ENCODE measurements around the gene TMPRSS5.

The TMPRSS5 gene

DNA sequence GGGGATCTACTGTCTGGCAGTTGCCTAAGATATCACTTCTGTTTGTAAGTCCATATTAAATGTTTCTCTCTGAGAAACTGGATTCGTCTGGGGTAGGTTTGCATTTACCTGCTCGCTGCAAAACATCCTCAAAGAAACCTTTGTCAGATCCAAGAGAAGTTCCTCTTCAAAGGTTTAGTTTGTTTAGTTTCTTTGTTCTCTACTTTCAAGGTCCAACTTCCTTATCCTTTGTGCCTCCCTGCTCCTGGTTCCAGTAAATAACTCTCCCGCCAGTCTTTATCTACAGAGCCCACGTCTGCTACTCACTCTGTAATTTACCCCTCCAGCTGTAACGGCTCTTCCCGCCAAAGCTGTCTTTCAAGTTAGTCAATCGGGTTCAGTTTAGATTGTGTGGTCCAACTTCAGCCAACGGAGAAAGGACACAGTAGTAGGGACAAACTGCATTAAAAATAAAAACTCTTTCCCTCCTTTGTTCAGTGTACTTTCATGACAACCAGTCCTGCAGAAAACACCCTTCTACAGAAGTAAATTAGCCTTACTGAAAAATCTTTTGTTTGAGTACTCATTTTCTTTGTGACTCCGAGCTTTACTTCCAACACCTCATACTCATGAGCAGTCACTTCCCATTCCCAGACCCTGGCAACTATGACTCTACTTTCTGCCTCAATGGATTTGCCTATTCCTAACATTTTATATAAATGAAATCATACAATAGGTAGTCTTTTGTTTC, 41.0 kb downstream of the TMPRSS5 start:
- peaks cover 6% of the 10 kb centered on the region for H3K27me3 ChIP-seq (ENCODE audit: control insufficient read depth, insufficient read depth, low read length)
- no peak overlapping the region for H3K27ac ChIP-seq (ENCODE audit: low read length)
- no peaks in the 10 kb centered on the region for H3K9me3 ChIP-seq (ENCODE audit: control insufficient read depth, low read depth, low read length)
- H3K4me3 ChIP-seq (ENCODE audit: low read length) = no peak overlapping the region
- no peak overlapping the region for H3K9ac ChIP-seq (ENCODE audit: low read length)
- no peaks in the 10 kb centered on the region for H3K36me3 ChIP-seq (ENCODE audit: control insufficient read depth, low read depth, low read length)
- H3K4me1 ChIP-seq (ENCODE audit: control insufficient read depth, low read depth, low read length) = peaks cover 12% of the 10 kb centered on the region

GRCh38 chr11:113664069-113664980, 41.8 kb downstream of the TMPRSS5 start:
- H3K9me3 ChIP-seq (ENCODE audit: control insufficient read depth, low read depth, low read length) = no peaks in the 10 kb centered on the region
- H3K27me3 ChIP-seq (ENCODE audit: control insufficient read depth, insufficient read depth, low read length) = peaks cover 6% of the 10 kb centered on the region
- H3K4me3 ChIP-seq (ENCODE audit: low read length) = no peak overlapping the region
- peaks cover 12% of the 10 kb centered on the region for H3K4me1 ChIP-seq (ENCODE audit: control insufficient read depth, low read depth, low read length)
- H3K36me3 ChIP-seq (ENCODE audit: control insufficient read depth, low read depth, low read length) = no peaks in the 10 kb centered on the region
- no peak overlapping the region for H3K9ac ChIP-seq (ENCODE audit: low read length)
- no peak overlapping the region for H3K27ac ChIP-seq (ENCODE audit: low read length)

- Histone ChIP-seq H3K36me3 (ENCODE audit: control insufficient read depth, low read depth, low read length) (no peaks in the 10 kb centered on the region), H3K4me3 (ENCODE audit: low read length) (no peak overlapping the region), H3K27me3 (ENCODE audit: control insufficient read depth, insufficient read depth, low read length) (peaks cover 4% of the 10 kb centered on the region), H3K9me3 (ENCODE audit: control insufficient read depth, low read depth, low read length) (no peaks in the 10 kb centered on the region), H3K4me1 (ENCODE audit: control insufficient read depth, low read depth, low read length) (peaks cover 5% of the 10 kb centered on the region), H3K9ac (ENCODE audit: low read length) (no peak overlapping the region), H3K27ac (ENCODE audit: low read length) (no peak overlapping the region)
These were observed 42.5 kb downstream of the TMPRSS5 start for GRCh38 chr11:113663567-113663966.

GRCh38 chr11:113655771-113656170, 50.3 kb downstream of the TMPRSS5 start:
- Histone ChIP-seq H3K9ac (ENCODE audit: low read length) (no peak overlapping the region), H3K27me3 (ENCODE audit: control insufficient read depth, insufficient read depth, low read length) (no peaks in the 10 kb centered on the region), H3K4me3 (ENCODE audit: low read length) (no peak overlapping the region), H3K4me1 (ENCODE audit: control insufficient read depth, low read depth, low read length) (no peaks in the 10 kb centered on the region), H3K27ac (ENCODE audit: low read length) (no peak overlapping the region), H3K9me3 (ENCODE audit: control insufficient read depth, low read depth, low read length) (no peaks in the 10 kb centered on the region), H3K36me3 (ENCODE audit: control insufficient read depth, low read depth, low read length) (no peaks in the 10 kb centered on the region)

GRCh38 chr11:113651023-113651422, 55.1 kb downstream of the TMPRSS5 start:
- Histone ChIP-seq H3K4me1 (ENCODE audit: control insufficient read depth, low read depth, low read length) (no peaks in the 10 kb centered on the region), H3K36me3 (ENCODE audit: control insufficient read depth, low read depth, low read length) (no peaks in the 10 kb centered on the region), H3K9me3 (ENCODE audit: control insufficient read depth, low read depth, low read length) (peaks cover 2% of the 10 kb centered on the region), H3K9ac (ENCODE audit: low read length) (no peak overlapping the region), H3K27ac (ENCODE audit: low read length) (no peak overlapping the region), H3K4me3 (ENCODE audit: low read length) (no peak overlapping the region), H3K27me3 (ENCODE audit: control insufficient read depth, insufficient read depth, low read length) (no peaks in the 10 kb centered on the region)

- Histone ChIP-seq H3K27ac (ENCODE audit: low read length) (no peak overlapping the region), H3K4me3 (ENCODE audit: low read length) (no peak overlapping the region), H3K27me3 (ENCODE audit: control insufficient read depth, insufficient read depth, low read length) (no peaks in the 10 kb centered on the region), H3K36me3 (ENCODE audit: control insufficient read depth, low read depth, low read length) (no peaks in the 10 kb centered on the region), H3K9ac (ENCODE audit: low read length) (no peak overlapping the region), H3K4me1 (ENCODE audit: control insufficient read depth, low read depth, low read length) (no peaks in the 10 kb centered on the region), H3K9me3 (ENCODE audit: control insufficient read depth, low read depth, low read length) (peaks cover 2% of the 10 kb centered on the region)
These were observed 56.8 kb downstream of the TMPRSS5 start for GRCh38 chr11:113649311-113649710.

GRCh38 chr11:113647856-113648255, 58.3 kb downstream of the TMPRSS5 start:
- Histone ChIP-seq H3K9me3 (ENCODE audit: control insufficient read depth, low read depth, low read length) (peaks cover 2% of the 10 kb centered on the region), H3K27ac (ENCODE audit: low read length) (no peak overlapping the region), H3K9ac (ENCODE audit: low read length) (no peak overlapping the region), H3K36me3 (ENCODE audit: control insufficient read depth, low read depth, low read length) (no peaks in the 10 kb centered on the region), H3K4me1 (ENCODE audit: control insufficient read depth, low read depth, low read length) (no peaks in the 10 kb centered on the region), H3K4me3 (ENCODE audit: low read length) (no peak overlapping the region), H3K27me3 (ENCODE audit: control insufficient read depth, insufficient read depth, low read length) (no peaks in the 10 kb centered on the region)

GRCh38 chr11:113647108-113647507, 59.0 kb downstream of the TMPRSS5 start:
- Histone ChIP-seq H3K4me1 (ENCODE audit: control insufficient read depth, low read depth, low read length) (no peaks in the 10 kb centered on the region), H3K27me3 (ENCODE audit: control insufficient read depth, insufficient read depth, low read length) (no peaks in the 10 kb centered on the region), H3K27ac (ENCODE audit: low read length) (no peak overlapping the region), H3K9me3 (ENCODE audit: control insufficient read depth, low read depth, low read length) (peaks cover 2% of the 10 kb centered on the region), H3K4me3 (ENCODE audit: low read length) (no peak overlapping the region), H3K9ac (ENCODE audit: low read length) (no peak overlapping the region), H3K36me3 (ENCODE audit: control insufficient read depth, low read depth, low read length) (no peaks in the 10 kb centered on the region)

GRCh38 chr11:113645593-113646349, 60.3 kb downstream of the TMPRSS5 start:
- Histone ChIP-seq H3K9ac (ENCODE audit: low read length) (no peak overlapping the region), H3K36me3 (ENCODE audit: control insufficient read depth, low read depth, low read length) (no peaks in the 10 kb centered on the region), H3K27me3 (ENCODE audit: control insufficient read depth, insufficient read depth, low read length) (no peaks in the 10 kb centered on the region), H3K27ac (ENCODE audit: low read length) (no peak overlapping the region), H3K4me3 (ENCODE audit: low read length) (no peak overlapping the region), H3K9me3 (ENCODE audit: control insufficient read depth, low read depth, low read length) (peaks cover 2% of the 10 kb centered on the region), H3K4me1 (ENCODE audit: control insufficient read depth, low read depth, low read length) (no peaks in the 10 kb centered on the region)

GRCh38 chr11:113644605-113645004, 61.5 kb downstream of the TMPRSS5 start:
- Histone ChIP-seq H3K27me3 (ENCODE audit: control insufficient read depth, insufficient read depth, low read length) (no peaks in the 10 kb centered on the region), H3K36me3 (ENCODE audit: control insufficient read depth, low read depth, low read length) (no peaks in the 10 kb centered on the region), H3K4me1 (ENCODE audit: control insufficient read depth, low read depth, low read length) (no peaks in the 10 kb centered on the region), H3K27ac (ENCODE audit: low read length) (no peak overlapping the region), H3K4me3 (ENCODE audit: low read length) (no peak overlapping the region), H3K9ac (ENCODE audit: low read length) (no peak overlapping the region), H3K9me3 (ENCODE audit: control insufficient read depth, low read depth, low read length) (peaks cover under 1% of the 10 kb centered on the region)

DNA sequence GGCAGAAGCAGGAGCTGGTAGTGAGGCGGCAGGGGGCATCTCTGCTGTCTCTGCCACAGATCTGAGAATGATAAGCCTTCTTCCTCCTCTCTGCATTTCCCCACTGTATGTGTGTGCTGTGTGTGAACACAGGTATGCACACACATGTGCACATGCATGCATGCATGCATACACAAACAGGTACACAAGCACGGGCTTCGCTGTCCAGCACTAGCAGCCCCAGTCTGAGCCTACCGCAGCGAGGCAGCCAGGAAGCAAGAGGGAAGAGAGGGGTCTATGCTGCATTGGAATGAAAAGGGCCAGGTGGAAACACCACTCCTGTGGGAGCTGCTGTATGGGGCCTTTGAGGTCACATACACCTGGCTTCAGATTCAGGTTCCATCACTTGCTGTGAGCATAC, 62.4 kb downstream of the TMPRSS5 start:
- no peaks in the 10 kb centered on the region for H3K36me3 ChIP-seq (ENCODE audit: control insufficient read depth, low read depth, low read length)
- no peaks in the 10 kb centered on the region for H3K27me3 ChIP-seq (ENCODE audit: control insufficient read depth, insufficient read depth, low read length)
- H3K9me3 ChIP-seq (ENCODE audit: control insufficient read depth, low read depth, low read length) = no peaks in the 10 kb centered on the region
- H3K9ac ChIP-seq (ENCODE audit: low read length) = no peak overlapping the region
- H3K4me1 ChIP-seq (ENCODE audit: control insufficient read depth, low read depth, low read length) = no peaks in the 10 kb centered on the region
- H3K27ac ChIP-seq (ENCODE audit: low read length) = no peak overlapping the region
- H3K4me3 ChIP-seq (ENCODE audit: low read length) = no peak overlapping the region

All from iPS-18a (cell line).